NB4 (cell line): ENCODE measurements around the gene ANKRD6.

Experiments used
- DNase-seq: peaks from one replicate; pipeline ENCODE4 v3.0.0; 2010; ENCODE audit warnings: low read depth
- H3K4me3 ChIP-seq: one replicate; pipeline ENCODE4 v1.5.1; 2011; ENCODE audit warnings: mild to moderate bottlenecking, low read depth, low read length, moderate library complexity
- CTCF ChIP-seq: IDR thresholded peaks from one replicate; pipeline ENCODE4 v1.5.1; 2012; ENCODE audit warnings: low read depth, low read length
- MYC ChIP-seq: IDR thresholded peaks from 2 replicates; pipeline ENCODE4 v1.6.1; 2011; ENCODE audit warnings: low read depth, low read length
- POLR2A ChIP-seq: IDR thresholded peaks from 2 replicates; pipeline ENCODE4 v1.6.1; 2011; ENCODE audit warnings: mild to moderate bottlenecking; ENCODE audit not compliant: insufficient read length; ENCODE audit errors: extremely low read depth
- TF ChIP-seq, protein P1 (sequence below): IDR thresholded peaks from 2 replicates; pipeline ENCODE4 v1.6.1; 2011; ENCODE audit warnings: low read depth, low read length

Gene ANKRD6

GRCh38 chr6:89464295-89464694, 31.3 kb downstream of the ANKRD6 start:
- TF ChIP-seq, protein P1, sequence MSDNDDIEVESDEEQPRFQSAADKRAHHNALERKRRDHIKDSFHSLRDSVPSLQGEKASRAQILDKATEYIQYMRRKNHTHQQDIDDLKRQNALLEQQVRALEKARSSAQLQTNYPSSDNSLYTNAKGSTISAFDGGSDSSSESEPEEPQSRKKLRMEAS = no peak
- no peak for TF ChIP-seq POLR2A
- no peak for TF ChIP-seq MYC
- TF ChIP-seq CTCF = no peak
- no peak overlapping the region for H3K4me3 ChIP-seq
- DNase-seq = no peak

GRCh38 chr6:89467437-89467836, 34.5 kb downstream of the ANKRD6 start:
- TF ChIP-seq CTCF (no peak), MYC (no peak), POLR2A (no peak)
- TF ChIP-seq, protein P1 = no peak
- no peak overlapping the region for H3K4me3 ChIP-seq
- DNase-seq = no peak

DNA sequence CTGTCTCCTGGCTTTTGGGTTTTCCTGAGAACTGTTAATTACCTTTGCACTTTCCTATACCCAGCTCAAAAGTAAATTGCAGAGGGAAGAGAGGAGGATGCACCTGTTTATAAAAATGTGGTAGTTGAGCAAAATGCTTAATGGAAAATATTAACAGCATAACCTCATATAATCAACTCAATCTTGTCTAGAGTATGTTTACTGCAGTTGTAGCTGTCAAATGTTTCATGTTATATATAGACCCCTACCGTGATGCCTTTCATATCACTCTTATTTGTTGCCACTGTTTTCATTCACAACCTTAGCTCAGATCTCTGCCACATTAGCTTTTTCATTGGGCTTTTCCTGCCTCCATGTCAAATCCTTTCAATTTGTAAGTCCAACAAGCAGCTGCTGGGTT, 36.0 kb downstream of the ANKRD6 start:
- no peak for DNase-seq
- H3K4me3 ChIP-seq = no peak overlapping the region
- TF ChIP-seq, protein P1 = no peak
- TF ChIP-seq CTCF (no peak), POLR2A (no peak), MYC (no peak)

DNA sequence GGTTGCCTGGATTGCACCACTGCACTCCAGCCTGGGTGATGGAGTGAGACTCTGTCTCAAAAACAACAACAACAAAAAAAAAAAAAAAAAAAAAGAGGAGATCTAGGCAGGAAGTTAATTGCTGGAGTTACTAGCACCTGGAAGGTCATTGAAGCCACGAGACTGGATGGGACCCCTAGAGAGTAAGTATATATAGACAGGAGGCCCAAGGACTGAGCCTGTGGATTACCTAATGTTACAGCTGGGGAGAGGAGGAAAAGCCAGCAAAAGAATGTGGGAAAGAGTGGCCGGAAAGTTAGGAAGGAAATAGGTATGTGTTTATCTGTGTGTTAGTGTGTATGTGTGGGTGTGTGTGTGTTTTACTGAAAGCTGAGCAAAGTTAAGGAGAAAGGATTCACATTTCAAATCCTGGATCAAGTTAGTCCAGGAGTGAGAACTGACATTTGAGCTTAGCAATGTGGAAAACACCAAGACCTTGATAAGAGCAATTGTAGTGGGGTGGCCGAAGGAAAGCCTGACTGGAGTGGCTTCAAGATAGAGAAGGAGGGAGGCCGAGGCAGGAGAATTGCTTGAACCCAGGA, 38.4 kb downstream of the ANKRD6 start:
- TF ChIP-seq MYC (no peak), CTCF (no peak), POLR2A (no peak)
- TF ChIP-seq, protein P1 = no peak
- no peak overlapping the region for H3K4me3 ChIP-seq
- no peak for DNase-seq

- no peak for DNase-seq
- TF ChIP-seq, protein P1 = no peak
- TF ChIP-seq POLR2A = no peak
- no peak for TF ChIP-seq CTCF
- no peak for TF ChIP-seq MYC
- H3K4me3 ChIP-seq = no peak overlapping the region
These were observed 42.1 kb downstream of the ANKRD6 start for GRCh38 chr6:89475101-89475500.

DNA sequence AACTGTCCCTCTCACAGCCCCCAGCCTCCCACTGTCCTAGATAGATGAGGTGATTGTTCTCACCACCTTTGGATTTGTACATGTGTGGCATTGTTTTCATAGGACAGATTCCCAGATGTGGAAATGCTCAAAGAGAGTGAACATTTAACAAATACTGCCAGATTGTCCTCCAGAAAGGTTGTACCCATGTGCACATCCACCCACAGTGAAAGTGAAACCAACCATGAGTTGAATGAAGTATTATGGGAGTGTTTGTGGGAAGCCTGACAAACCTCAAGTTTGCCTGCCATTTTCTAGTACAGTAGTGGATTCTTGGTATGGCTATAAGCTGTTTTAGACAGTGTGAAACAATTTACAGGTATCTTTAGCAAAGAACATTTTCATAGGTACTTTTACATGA, 42.7 kb downstream of the ANKRD6 start:
- H3K4me3 ChIP-seq = no peak overlapping the region
- DNase-seq = peak; percentile 31
- TF ChIP-seq MYC (no peak), POLR2A (no peak), CTCF (no peak)
- TF ChIP-seq, protein P1 = no peak
